ENCODE results near the gene ACAN. TPM values are rescaled to one million over a fixed set of nuclear protein-coding genes. Genes with fewer than 3 reads are reported as not detected.

ACAN gene
- total and polyA plus RNA-seq, 2 of the 8 experiments (the other 6 are each of a cell fraction or from before 2014, with no cell fraction given) = 0.71 to 0.73 TPM

DNA sequence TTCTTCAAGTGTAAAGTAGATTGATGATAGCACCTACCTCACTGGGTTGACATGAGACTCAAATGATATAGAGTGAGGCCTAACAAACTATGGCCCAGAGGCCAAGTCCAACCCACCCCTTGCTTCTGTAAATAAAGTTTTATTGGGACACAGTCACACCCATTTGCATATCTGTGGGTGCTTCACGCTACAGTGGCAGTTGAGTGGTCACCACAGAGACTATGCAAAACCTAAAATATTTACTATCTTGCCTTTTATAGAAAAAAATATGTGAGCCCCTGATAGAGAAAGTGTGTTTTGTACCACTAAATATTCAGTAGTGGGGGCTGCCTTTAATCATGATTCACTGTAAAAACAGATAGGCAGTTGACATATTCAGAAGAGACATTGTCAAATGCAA lies 38.0 kb downstream of the ACAN start:
- no peak overlapping the region for H2BK15ac ChIP-seq (ENCODE audit: low read length)
- no peak overlapping the region for H3K14ac ChIP-seq (ENCODE audit: insufficient read length)
- no peak overlapping the region for H3K4me3 ChIP-seq (ENCODE audit: extremely low read depth in 1 of 4, insufficient read depth in 2 of 4, low read depth in 3 of 4, low read length in 4 of 4)
- H3K36me3 ChIP-seq (ENCODE audit: control insufficient read depth in 2 of 4, insufficient read depth in 4 of 4, low read length in 3 of 4) = no peaks in the 10 kb centered on the region
- H2AK5ac ChIP-seq (ENCODE audit: low read depth, low read length) = no peak overlapping the region
- no peak overlapping the region for H2BK12ac ChIP-seq (ENCODE audit: low read depth, low read length)
- no peaks in the 10 kb centered on the region; a peak in 1 of 7 replicates for H3K4me1 ChIP-seq (replicated peaks in 1 of 4; ENCODE audit: control insufficient read depth in 3 of 4, insufficient read depth in 4 of 4, low read length in 3 of 4)
- H3K56ac ChIP-seq (replicated peaks; ENCODE audit: insufficient read length, low read depth, low read length) = no peak overlapping the region
- H2AFZ ChIP-seq (ENCODE audit: low read length) = no peak overlapping the region
- no peaks in the 10 kb centered on the region for H3K79me2 ChIP-seq (ENCODE audit: control insufficient read depth in 1 of 2, insufficient read depth in 2 of 2, low read length in 2 of 2)
- no peak overlapping the region for H3K18ac ChIP-seq (ENCODE audit: extremely low read depth, low read length)
- no peaks in the 10 kb centered on the region for H3K23me2 ChIP-seq (ENCODE audit: low read depth, low read length)
- no peak overlapping the region for H3K4ac ChIP-seq (replicated peaks; ENCODE audit: insufficient read length, low read depth, low read length)
- no peak overlapping the region for H2BK5ac ChIP-seq (ENCODE audit: low read depth, low read length)
- no peak overlapping the region for H3K23ac ChIP-seq (ENCODE audit: insufficient read length)
- CTCF ChIA-PET (ENCODE audit: partially characterized antibody) = interaction anchor here (1.0 to 2.6 kb wide), 3 partner anchors 29 to 183 kb away, joined by 3 to 9 read pairs (median 3); no protein-coding TSS in a partner anchor
- H3K4me2 ChIP-seq (ENCODE audit: insufficient read depth in 1 of 2, low read depth in 2 of 2, low read length in 2 of 2) = no peak overlapping the region
- no peak overlapping the region for H2BK120ac ChIP-seq (replicated peaks; ENCODE audit: low read depth, low read length)
- POLR2A ChIA-PET (ENCODE audit: partially characterized antibody) = no interaction called here
- H3K9me3 ChIP-seq (ENCODE audit: insufficient read depth in 2 of 2, low read depth in 1 of 2, low read length in 1 of 2) = no peaks in the 10 kb centered on the region
- no peak overlapping the region for H3K27ac ChIP-seq (ENCODE audit: low read depth, low read length)
- WGBS, 2 experiments (ENCODE audit: extremely low coverage in 1 of 2, insufficient coverage in 1 of 2, insufficient read length in 1 of 2, insufficient replicate concordance in 2 of 2, low coverage in 1 of 2, low lambda C conversion rate in 2 of 2, missing lambda C conversion rate in 1 of 2) = 90% methylated on average over 1 of the region's 1 CpG; no CpG with 5 or more reads in 1 of the 2 experiments
- H3K79me1 ChIP-seq (ENCODE audit: low read depth, low read length) = no peaks in the 10 kb centered on the region
- FAIRE-seq (no peak), DNase-seq (ENCODE audit: low read depth in 1 of 2, low spot score in 2 of 2) (no peak)
- no peak overlapping the region for H4K5ac ChIP-seq (ENCODE audit: insufficient read length, low read depth, low read length)
- H3K27me3 ChIP-seq (replicated peaks in 1 of 4; ENCODE audit: control insufficient read depth in 3 of 4, extremely low read depth in 1 of 4, insufficient read depth in 3 of 4, low read length in 3 of 4) = no peaks in the 10 kb centered on the region
- no peaks in the 10 kb centered on the region for H4K20me1 ChIP-seq (replicated peaks in 1 of 2; ENCODE audit: control insufficient read depth in 1 of 2, insufficient read depth in 2 of 2, low read length in 2 of 2)
- no peak overlapping the region for H2BK20ac ChIP-seq (ENCODE audit: low read length)
- no peak overlapping the region for H4K91ac ChIP-seq (replicated peaks; ENCODE audit: insufficient read length, low read length)
- TF ChIP-seq FOSL1 (IDR thresholded peaks at IDR 0.05; ENCODE audit: insufficient read depth, low read depth, low read length) (no peak), POLR2AphosphoS5 (IDR thresholded peaks at IDR 0.05; ENCODE audit: low read depth, low read length) (no peak)
- H3K9ac ChIP-seq (replicated peaks in 1 of 4; ENCODE audit: extremely low read depth in 1 of 4, low read depth in 3 of 4, low read length in 3 of 4) = no peak overlapping the region
- no peak overlapping the region for H4K8ac ChIP-seq (ENCODE audit: extremely low read depth, insufficient read depth, low read length)
